ENCODE measurements around the gene LPIN1.

- TF ChIP-seq POLR2A (IDR thresholded peaks at IDR 0.05; ENCODE audit: low read length) (no peak), CBX2 (IDR thresholded peaks at IDR 0.05; ENCODE audit: borderline replicate concordance, low read depth) (no peak)
- TF ChIP-seq, protein P1, sequence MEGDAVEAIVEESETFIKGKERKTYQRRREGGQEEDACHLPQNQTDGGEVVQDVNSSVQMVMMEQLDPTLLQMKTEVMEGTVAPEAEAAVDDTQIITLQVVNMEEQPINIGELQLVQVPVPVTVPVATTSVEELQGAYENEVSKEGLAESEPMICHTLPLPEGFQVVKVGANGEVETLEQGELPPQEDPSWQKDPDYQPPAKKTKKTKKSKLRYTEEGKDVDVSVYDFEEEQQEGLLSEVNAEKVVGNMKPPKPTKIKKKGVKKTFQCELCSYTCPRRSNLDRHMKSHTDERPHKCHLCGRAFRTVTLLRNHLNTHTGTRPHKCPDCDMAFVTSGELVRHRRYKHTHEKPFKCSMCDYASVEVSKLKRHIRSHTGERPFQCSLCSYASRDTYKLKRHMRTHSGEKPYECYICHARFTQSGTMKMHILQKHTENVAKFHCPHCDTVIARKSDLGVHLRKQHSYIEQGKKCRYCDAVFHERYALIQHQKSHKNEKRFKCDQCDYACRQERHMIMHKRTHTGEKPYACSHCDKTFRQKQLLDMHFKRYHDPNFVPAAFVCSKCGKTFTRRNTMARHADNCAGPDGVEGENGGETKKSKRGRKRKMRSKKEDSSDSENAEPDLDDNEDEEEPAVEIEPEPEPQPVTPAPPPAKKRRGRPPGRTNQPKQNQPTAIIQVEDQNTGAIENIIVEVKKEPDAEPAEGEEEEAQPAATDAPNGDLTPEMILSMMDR (IDR thresholded peaks at IDR 0.05), result no peak
Measured at GRCh38 chr2:11701751-11702301, 44.6 kb upstream of the LPIN1 start.

Data from A549 (cell line).